OCI-LY7 (cell line): ENCODE data around the gene TRIM37. TPM values are rescaled to one million over a fixed set of nuclear protein-coding genes. Genes with fewer than 3 reads are reported as not detected.

ENCODE experiments used
- BruUV-seq: library from RNA; stranded (reverse); fragments of 400-500 nt; replicated peaks from 2 replicates; lab custom pipeline; 2021; lab: Mats Ljungman, UMichigan
- CTCF ChIA-PET: fragments of 300-600 bp; sonication (Branson Sonifier 250); formaldehyde crosslinking; loops from one replicate; lab custom pipeline; 2022; ENCODE audit warnings: antibody characterized with exemption; ENCODE audit not compliant: unreplicated experiment; lab: Charles Lee
- POLR2A ChIA-PET: fragments of 300-600 bp; sonication (Branson Sonifier 250); formaldehyde crosslinking; loops from one replicate; lab custom pipeline; 2022; ENCODE audit warnings: antibody characterized with exemption; lab: Charles Lee
- DNase-seq: peaks from one replicate; pipeline ENCODE4 v3.0.0-alpha.2; 2015; ENCODE audit warnings: low spot score
- H2AFZ ChIP-seq: fragments of 200-600 bp; sonication (generic), shearing (Covaris generic); 2 replicates; pipeline ENCODE4 v1.6.1; 2014; ENCODE audit warnings: mild to moderate bottlenecking, antibody characterized with exemption, low read length, moderate library complexity
- H3K27ac ChIP-seq: fragments of 200-600 bp; sonication (generic); 2 replicates; pipeline ENCODE4 v1.5.1; 2014; ENCODE audit warnings: mixed run types, low read depth, mild to moderate bottlenecking, moderate library complexity, low read length, inconsistent platforms; ENCODE audit not compliant: poor library complexity, severe bottlenecking
- H3K36me3 ChIP-seq: fragments of 200-600 bp; sonication (generic); 2 replicates; pipeline ENCODE4 v1.6.1; 2014; ENCODE audit warnings: mild to moderate bottlenecking, antibody characterized with exemption, low read length, moderate library complexity, mixed read lengths; ENCODE audit not compliant: insufficient read depth
- H3K4me1 ChIP-seq: fragments of 200-600 bp; sonication (generic); 2 replicates; pipeline ENCODE4 v1.5.1; 2014; ENCODE audit warnings: mild to moderate bottlenecking, low read length; ENCODE audit not compliant: insufficient read depth, poor library complexity, severe bottlenecking
- H3K4me2 ChIP-seq: fragments of 200-600 bp; sonication (generic); 2 replicates; pipeline ENCODE4 v1.6.1; 2014; ENCODE audit warnings: mild to moderate bottlenecking, low read length
- H3K4me3 ChIP-seq: fragments of 200-600 bp; sonication (generic); 2 replicates; pipeline ENCODE4 v1.5.1; 2014; ENCODE audit warnings: mild to moderate bottlenecking, low read depth, low read length; ENCODE audit not compliant: poor library complexity, severe bottlenecking
- H3K79me2 ChIP-seq: fragments of 200-600 bp; sonication (generic); 2 replicates; pipeline ENCODE4 v1.6.1; 2016; ENCODE audit warnings: low read depth, mild to moderate bottlenecking, low read length, moderate library complexity, mixed read lengths; ENCODE audit not compliant: insufficient read depth
- H3K9me2 ChIP-seq: fragments of 200-600 bp; sonication (generic); 2 replicates; pipeline ENCODE4 v1.6.1; 2016; ENCODE audit warnings: mild to moderate bottlenecking, low read length, mixed read lengths; ENCODE audit not compliant: insufficient read depth
- H3K9me3 ChIP-seq: fragments of 200-600 bp; sonication (generic); 2 replicates; pipeline ENCODE4 v1.6.1; 2014; ENCODE audit warnings: mild to moderate bottlenecking, mixed run types, low read length, mixed read lengths
- H4K20me1 ChIP-seq: fragments of 200-600 bp; sonication (generic); 2 replicates; pipeline ENCODE4 v1.6.1; 2014; ENCODE audit warnings: mild to moderate bottlenecking, antibody characterized with exemption, low read length, moderate library complexity, mixed read lengths; ENCODE audit not compliant: insufficient read depth
- EZH2phosphoT487 ChIP-seq: fragments of 200-600 bp; sonication (generic); IDR thresholded peaks from 2 replicates; pipeline ENCODE4 v1.6.1; 2018; ENCODE audit warnings: low read depth, borderline replicate concordance, mild to moderate bottlenecking, mixed run types, antibody characterized with exemption, low read length, moderate library complexity, mixed read lengths
- intact Hi-C: fragments of 100-400 bp; cut with micrococcal nuclease; formaldehyde crosslinking; loops from one replicate; pipeline ENCODE4 v1.10.0; 2022; ENCODE audit not compliant: unreplicated experiment
- total RNA-seq, 2 experiments: library from RNA; depleted of rRNA in 1 of 2; stranded (reverse); fragments of >200 nt in 1 of 2; shearing (Covaris generic) in 1 of 2; gene quantifications; 2 replicates each; pipeline ENCODE4 v1.2.3, GENCODE V29; 2014 to 2022
- TF ChIP-seq, protein P1 (sequence below): fragments of 200-600 bp; sonication (generic); conservative IDR thresholded peaks from 2 replicates; pipeline ENCODE4 v1.5.1; 2014; ENCODE audit warnings: mild to moderate bottlenecking, antibody characterized with exemption, low read length, moderate library complexity, mixed read lengths

TRIM37 gene
- total RNA-seq, 2 experiments from 2014 or later, result 27.9 to 35.4 TPM

DNA sequence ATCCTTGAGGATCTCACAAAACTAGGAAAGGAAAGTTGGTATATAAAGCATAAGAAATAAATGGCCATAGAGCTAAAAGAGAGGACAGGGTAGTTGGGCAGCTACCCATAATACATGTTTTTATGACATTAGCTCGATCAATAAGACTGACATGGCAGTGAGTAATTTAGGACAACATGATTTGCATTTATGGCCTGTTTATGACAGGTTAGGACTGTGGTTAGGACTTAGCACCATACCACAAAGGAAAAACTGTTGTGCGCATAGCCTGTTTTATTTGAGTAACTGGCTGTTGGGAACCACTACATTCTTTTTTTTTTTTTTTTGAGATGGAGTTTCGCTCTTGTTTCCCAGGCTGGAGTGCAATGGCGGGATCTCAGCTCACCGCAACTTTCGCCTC lies 18.0 kb upstream of the TRIM37 start:
- no peak overlapping the region for H3K27ac ChIP-seq

DNA sequence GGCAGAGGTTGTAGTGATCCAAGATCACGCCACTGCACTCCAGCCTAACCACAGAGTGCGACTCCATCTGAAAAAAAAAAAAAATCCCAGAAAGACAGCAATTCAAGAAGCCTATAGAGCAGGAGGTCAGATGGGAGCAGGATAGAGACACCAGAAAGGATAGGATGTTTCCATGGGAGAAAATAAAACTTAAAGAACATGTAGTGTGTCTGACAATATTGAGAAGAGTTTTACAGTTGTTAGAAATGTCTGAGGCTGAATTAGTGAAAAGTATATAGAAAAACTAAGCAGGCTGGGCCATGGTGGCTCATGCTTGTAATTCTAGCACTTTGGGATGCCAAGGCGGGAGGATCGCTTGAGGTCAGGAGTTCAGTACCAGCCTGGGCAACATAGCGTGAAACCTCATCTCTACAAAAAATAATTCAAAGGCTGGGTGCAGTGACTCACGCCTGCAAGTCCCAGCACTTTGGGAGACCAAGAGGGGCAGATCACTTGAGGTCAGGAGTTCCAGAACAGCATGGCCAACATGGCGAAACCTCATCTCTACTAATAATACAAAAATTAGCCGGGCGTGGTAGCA lies 15.3 kb upstream of the TRIM37 start:
- intact Hi-C loops, result no loop called here
- no peak overlapping the region for H3K27ac ChIP-seq
- no peak for DNase-seq
- BruUV-seq, result no TSS peak
- H3K4me3 ChIP-seq, result no peak overlapping the region
- TF ChIP-seq EZH2phosphoT487, result no peak
- TF ChIP-seq, protein P1, sequence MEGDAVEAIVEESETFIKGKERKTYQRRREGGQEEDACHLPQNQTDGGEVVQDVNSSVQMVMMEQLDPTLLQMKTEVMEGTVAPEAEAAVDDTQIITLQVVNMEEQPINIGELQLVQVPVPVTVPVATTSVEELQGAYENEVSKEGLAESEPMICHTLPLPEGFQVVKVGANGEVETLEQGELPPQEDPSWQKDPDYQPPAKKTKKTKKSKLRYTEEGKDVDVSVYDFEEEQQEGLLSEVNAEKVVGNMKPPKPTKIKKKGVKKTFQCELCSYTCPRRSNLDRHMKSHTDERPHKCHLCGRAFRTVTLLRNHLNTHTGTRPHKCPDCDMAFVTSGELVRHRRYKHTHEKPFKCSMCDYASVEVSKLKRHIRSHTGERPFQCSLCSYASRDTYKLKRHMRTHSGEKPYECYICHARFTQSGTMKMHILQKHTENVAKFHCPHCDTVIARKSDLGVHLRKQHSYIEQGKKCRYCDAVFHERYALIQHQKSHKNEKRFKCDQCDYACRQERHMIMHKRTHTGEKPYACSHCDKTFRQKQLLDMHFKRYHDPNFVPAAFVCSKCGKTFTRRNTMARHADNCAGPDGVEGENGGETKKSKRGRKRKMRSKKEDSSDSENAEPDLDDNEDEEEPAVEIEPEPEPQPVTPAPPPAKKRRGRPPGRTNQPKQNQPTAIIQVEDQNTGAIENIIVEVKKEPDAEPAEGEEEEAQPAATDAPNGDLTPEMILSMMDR, result no peak
- H3K36me3 ChIP-seq, result peaks cover 79% of the 10 kb centered on the region
- no peaks in the 10 kb centered on the region for H3K9me2 ChIP-seq
- H4K20me1 ChIP-seq, result no peaks in the 10 kb centered on the region; the same call in 1 of the 2 replicates
- H2AFZ ChIP-seq, result no peak overlapping the region
- ChIA-PET CTCF (no interaction called here), POLR2A (interaction anchor here (0.6 kb wide), 1 partner anchor 21 kb away, joined by 3 read pairs; no protein-coding TSS in a partner anchor)
- peaks cover 24% of the 10 kb centered on the region for H3K79me2 ChIP-seq
- no peak overlapping the region for H3K4me2 ChIP-seq
- no peaks in the 10 kb centered on the region for H3K4me1 ChIP-seq
- no peaks in the 10 kb centered on the region for H3K9me3 ChIP-seq

More for the DNA sequence above, 18.0 kb upstream of the TRIM37 start:
- Histone ChIP-seq H3K9me2 (no peaks in the 10 kb centered on the region), H3K36me3 (peaks cover 79% of the 10 kb centered on the region), H3K9me3 (no peaks in the 10 kb centered on the region), H3K4me3 (no peak overlapping the region), H3K79me2 (peaks cover 26% of the 10 kb centered on the region), H2AFZ (no peak overlapping the region), H3K4me2 (no peak overlapping the region), H4K20me1 (no peaks in the 10 kb centered on the region; the same call in 1 of the 2 replicates), H3K4me1 (no peaks in the 10 kb centered on the region)
- POLR2A ChIA-PET, result interaction anchor here (0.9 to 1.2 kb wide), 3 partner anchors 12 to 27 kb away, joined by 3 to 4 read pairs (median 3); partner anchors contain the start of gene TRIM37
- TF ChIP-seq, protein P1, result no peak
- no peak for TF ChIP-seq EZH2phosphoT487
- no peak for DNase-seq
- CTCF ChIA-PET, result no interaction called here
- intact Hi-C loops, result no loop called here
- BruUV-seq, result no TSS peak

DNA sequence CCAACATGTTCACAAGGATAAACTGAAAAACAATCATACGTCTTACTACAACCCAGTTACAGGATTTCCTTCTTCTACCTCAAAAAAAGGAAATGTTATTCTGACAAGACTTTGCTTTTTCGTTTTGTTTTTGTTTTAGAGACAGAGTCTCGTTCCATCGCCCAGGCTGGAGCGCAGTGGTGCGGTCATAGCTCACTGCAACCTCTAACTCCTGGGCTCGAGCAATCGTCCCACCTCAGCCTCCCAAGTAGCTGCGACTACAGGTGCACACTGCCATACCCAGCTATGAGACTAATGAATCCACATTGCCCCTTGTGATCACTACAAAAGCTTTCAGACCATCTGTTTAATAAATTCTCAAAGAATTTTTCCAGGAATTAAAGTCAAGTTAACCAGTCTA lies 8.8 kb upstream of the TRIM37 start:
- no TSS peak for BruUV-seq
- no peak overlapping the region for H3K4me3 ChIP-seq
- no peaks in the 10 kb centered on the region for H3K9me2 ChIP-seq
- H3K4me2 ChIP-seq, result no peak overlapping the region
- H3K79me2 ChIP-seq, result peaks cover 4% of the 10 kb centered on the region; the same call in 1 of the 2 replicates
- DNase-seq, result no peak
- peaks cover 96% of the 10 kb centered on the region for H3K36me3 ChIP-seq
- no peak overlapping the region for H2AFZ ChIP-seq
- H3K4me1 ChIP-seq, result no peaks in the 10 kb centered on the region
- no peaks in the 10 kb centered on the region for H3K9me3 ChIP-seq
- ChIA-PET POLR2A (interaction anchor here (1.3 kb wide), 1 partner anchor 10 kb away, joined by 3 read pairs; no protein-coding TSS in a partner anchor), CTCF (no interaction called here)
- TF ChIP-seq EZH2phosphoT487, result no peak
- TF ChIP-seq, protein P1, result no peak
- H3K27ac ChIP-seq, result no peak overlapping the region
- intact Hi-C loops, result no loop called here
- no peaks in the 10 kb centered on the region; the same call in 1 of the 2 replicates for H4K20me1 ChIP-seq
